GM19043 (cell line): ENCODE results near the gene NMNAT2.

Source experiments
- ATAC-seq: cut with Tn5 transposase; IDR thresholded peaks from one replicate; pipeline ENCODE4 v1.9.1; 2021; ENCODE audit warnings: low read depth; ENCODE audit not compliant: unreplicated experiment

Gene NMNAT2

DNA sequence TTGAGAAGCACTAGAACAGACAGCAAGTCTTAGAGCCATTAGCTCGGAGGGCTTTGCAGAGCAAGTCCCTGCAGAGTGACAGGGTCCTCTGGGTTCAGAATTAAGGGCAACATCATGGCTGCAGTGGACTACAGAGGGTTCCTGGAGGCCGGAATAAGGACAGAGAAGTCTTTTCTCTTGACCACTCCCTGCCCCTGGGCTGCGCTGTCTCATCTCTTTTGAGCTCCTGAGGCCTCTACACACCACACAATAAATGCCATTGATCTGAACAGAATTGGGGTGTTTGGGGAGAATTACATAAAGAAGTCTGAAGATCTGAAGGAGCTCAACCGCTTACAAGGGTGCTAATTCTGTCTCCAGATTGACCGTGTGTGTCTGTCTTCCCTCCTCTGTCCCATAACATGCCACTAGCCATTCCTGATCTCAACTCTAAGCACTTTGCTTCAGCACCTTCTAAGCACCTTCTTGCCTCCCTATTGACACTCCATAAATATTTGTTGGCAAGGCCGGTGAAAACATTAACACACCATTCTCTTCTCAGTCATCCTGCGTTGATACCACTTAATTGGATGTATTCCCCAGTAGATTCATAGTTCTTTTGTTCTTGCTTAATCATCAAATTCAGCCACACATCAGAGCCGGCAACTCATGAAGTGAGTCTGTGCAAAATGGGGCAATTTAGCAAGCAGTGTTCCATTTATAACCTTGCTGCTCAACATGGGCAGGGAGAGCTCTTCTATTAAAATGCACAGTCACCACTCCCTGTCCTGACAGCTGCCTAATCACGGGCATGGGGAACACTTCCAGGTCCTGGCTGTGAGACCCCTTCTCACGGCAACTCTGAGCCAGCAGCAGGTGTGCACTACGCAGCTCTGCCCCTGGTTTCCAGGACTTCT, 49.7 kb downstream of the NMNAT2 start:
- ATAC-seq: no peak

DNA sequence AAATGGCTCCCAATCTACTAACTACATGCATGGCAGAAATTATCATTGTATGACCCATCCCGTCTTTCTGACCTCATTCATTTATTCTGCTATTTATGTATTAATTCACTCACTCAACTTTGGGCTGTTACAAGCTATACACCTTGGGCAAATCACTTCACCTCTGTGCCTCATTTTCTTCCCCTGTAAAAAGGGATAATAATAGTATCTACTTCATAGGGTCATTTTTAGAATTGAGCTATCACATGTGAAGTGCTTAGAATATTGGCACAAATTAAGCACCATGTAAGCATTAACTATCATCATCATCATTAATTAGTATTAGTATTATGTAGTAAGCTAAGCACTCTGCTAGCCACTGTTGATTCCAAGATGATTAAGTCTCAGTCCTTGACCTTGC, 52.1 kb downstream of the NMNAT2 start:
- ATAC-seq: no peak

DNA sequence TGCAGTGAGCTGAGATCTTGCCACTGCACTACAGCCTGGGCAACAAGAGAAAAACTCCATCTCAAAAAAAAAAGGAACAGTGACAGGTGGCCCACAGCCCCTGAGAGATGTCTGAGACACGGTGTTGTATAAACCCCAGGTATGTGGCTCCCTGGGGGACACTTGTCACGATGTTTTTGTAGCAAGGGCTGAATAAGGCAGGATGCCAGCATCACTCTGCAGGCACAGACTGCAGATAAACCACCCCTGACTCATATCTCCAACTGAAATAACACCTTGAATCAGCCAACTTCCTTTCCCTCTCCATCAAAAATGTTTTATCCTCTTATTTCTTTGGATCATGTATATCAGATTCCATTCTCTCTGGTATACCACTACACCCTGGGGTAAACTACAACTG, 52.5 kb downstream of the NMNAT2 start:
- no peak for ATAC-seq

DNA sequence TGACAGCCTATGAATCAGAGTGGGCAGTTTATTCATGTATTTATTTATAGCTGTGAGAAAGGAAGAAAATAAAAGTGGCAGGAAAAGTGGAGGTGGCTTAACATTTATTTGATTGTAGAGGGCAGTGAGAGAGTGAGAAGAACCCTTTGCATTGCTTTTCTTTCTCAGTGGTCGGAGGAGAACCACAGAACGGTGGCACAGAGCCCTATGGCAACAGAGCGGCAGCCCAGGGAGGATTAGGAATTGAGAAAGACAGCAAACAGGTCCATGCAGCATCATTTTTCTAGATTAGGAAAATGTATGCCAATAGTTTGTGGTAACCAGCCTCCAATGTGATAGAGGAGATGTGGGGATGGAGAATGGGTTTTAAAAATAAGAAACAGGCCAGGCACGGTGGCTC, 53.1 kb downstream of the NMNAT2 start:
- ATAC-seq: no peak

DNA sequence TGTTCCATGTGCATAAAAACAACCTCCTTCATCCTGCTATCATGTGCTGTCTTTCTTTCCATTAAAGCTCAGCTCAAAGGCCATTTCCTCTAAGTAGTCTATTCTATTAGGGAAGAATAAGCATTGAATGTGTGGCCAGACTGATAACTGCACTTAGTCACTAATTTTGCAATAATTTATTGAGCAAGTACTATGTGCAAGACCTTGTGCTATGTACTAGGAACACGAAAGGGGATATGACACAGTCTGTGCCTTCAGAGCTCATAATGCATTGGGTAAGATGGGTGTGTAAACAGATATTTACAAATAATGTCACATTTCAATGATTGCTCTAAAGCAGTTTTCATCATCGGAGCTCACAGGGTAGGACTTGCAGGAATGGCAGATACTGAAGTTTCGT, 54.2 kb downstream of the NMNAT2 start:
- no peak for ATAC-seq

DNA sequence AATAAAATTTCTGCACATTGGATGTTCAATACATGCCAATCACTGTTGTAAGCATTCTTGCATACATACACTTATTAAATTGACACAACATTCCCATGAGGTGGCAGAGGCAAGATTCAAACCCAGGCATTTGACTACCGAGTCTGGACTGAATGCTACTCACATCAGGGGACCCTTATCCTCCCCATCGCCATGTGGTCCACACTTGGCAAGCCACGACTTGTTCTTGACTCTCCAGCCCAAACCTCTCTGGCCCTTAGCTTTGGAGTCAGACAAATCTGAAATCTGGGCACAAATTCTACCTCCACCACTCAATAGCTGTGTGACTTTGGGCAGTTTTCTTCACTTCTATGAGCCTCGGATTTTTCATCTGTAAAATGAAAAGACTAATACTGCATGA, 57.1 kb downstream of the NMNAT2 start:
- ATAC-seq: no peak

DNA sequence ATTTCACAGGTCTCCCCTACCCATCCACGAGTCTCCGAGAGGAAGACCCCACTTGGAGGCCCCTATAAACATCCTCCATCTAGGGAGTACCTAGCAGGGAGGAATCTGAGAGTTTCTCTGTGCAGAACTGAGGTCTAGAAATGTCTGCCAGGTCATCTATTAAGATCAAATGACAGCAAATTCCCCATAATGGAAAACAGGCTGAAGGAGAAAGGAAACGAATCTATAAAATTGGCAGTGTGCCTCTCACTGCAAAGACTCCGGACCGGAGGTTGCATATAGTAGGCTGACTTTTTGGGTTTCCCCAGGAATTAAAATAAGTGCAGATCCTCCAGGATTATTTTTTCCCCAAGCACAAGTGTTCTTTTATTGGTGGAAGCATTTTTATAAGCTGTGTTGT, 57.7 kb downstream of the NMNAT2 start:
- ATAC-seq: no peak

DNA sequence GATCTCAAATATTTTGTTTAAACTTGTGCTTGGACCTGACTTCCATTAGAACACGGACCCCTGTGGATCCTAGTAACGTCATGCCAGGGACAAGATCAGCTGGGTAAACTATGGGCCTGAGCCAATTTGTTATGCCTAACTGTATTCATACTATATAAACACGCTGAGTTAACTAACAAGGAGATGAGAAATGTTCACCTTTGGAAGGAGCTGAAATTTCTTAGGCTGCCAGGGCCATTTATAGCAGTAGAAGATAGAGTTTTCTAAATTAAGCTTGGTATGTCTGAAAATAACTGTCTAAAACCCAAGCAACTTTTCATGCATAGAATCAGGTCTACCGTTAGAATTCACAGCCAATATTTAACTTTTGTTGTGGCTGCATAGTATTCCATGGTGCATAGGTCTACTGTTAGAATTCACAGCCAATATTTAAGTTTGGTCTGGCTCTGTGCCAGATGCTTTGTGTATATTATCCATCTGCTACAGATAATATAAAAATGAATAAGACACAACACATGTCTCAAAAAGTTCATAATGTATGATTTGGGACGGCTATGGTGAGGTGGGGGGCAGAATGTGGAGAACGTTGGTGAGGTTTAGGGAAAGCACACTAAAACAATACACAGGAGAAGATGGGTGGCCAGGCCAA, 61.5 kb downstream of the NMNAT2 start:
- no peak for ATAC-seq

DNA sequence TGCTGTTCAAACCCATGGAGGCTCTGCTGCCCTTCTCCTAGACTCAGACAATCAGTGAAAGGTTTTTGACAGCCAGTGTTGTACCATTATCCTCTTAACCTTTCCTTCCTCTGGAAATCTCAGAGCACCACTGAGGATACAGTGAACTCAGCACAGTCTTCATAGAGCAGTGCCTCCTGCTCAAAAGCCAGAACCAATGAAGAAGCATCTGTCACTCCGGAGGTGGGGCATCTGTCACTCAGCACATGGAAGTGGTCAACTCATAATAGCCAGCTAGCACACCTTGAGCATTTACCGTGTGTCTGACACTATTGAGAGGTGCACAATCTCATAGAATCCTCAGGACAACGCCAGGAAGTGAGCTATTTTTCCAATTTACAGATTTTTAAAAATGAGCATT, 62.4 kb downstream of the NMNAT2 start:
- no peak for ATAC-seq

DNA sequence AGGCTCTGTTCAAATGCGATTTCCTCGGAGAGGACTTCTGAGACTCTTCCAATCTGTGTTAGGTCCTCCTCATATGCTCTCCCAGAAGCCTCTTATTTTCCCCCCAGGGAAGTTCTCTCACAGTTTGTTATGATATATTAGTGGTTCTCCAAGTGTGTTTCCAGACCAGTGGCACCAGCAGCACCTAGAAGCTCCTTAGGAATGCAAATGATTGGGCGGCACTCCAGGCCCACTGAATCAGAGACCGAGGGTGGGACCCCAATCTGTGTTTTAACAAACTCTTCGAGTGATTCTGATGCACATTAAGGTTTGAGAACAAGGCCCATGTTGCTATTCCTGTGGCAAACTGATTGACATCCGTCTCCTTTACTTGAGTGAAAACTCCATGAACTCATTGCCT, 63.0 kb downstream of the NMNAT2 start:
- no peak for ATAC-seq

DNA sequence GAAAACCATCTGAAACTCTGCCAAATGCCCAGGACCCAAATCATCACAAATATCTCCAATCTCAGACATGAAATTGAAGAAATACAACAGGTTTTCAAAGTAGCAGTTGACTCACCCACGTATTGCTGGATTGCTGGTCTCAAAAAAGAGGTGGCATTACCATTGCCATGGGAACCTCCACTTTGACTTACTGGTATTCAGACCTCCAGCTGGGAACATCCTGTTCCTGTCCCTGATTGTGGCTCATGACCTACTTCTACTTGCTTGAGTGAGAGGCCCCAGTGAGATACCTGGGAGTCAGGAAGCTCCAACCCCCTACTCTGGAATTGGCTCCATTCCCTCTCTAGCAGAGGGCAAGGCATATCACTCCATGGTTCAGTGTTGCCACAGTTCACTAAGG, 64.6 kb downstream of the NMNAT2 start:
- no peak for ATAC-seq

DNA sequence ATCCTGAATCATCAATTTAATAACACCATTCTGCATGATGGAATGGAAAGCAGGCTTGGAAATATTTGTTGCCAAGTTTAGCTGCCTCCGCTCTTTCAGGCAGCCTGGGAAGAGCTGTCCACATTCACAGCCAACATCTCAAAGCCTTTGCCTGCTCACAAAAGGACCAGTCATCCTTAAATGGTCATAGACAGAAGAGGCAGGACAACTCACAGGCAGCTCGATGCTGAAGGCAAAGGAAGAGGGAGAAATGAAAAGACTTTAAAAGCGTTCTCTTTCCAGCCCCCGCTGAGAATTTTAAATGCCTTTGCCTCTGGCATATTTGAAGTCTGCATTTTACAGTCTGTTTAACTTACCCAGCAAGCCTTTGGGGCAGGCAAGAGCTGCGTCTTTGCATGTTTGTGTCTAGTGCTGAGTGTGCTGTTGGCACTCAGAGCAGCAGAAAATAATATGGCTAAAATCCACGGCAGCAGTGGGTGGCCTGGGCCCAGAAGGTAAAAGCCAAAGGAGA, 68.9 kb downstream of the NMNAT2 start:
- no peak for ATAC-seq

DNA sequence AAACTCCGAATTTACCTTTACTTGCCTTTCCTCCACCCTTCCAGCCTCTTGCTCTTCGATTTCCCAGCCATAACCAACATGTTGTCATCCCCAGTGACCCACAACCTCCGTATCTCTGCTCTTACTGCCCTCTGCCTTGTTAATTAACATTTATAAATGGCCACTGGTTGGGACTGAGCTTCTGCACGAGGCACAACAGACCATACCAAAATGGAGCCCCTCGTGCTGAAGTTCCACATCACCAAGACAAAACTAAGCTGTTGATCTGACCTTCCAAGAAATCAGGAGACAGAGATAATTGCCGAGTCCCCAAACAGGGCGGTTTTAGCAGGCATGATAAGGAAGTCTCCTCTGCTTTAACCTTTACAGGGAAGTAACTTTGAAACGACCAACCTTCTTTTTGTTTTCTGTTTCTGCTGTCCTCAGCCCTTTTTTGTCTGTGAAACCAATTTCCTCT, 71.9 kb downstream of the NMNAT2 start:
- no peak for ATAC-seq

DNA sequence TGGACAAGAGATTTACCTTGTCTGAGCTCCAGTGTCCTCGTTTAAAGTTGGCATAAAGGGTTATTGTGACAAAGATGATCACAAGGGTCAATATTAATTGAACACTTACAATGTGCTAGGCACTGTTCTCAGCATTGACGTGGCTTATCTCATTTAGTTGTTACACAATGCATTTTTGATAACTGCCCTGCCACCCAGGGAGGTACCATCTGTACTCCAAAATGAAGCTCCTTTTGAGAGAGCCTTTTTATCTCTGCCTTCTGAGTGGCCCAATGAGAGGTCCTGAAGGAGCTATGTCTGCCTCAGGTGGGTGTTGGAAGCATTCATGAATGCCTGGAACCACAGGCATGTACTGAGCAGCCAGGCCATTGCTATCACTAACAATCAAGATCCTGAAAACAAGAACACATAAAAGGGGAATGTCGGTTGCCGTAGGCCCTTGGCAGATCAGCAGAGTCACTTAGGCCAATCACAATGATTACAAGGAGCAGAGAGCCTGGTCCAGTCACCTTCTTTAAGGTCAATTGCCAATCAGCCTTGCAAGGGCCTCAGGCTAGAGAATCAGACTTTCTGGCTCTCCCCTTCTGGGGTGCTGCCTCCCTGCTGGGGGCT, 78.5 kb downstream of the NMNAT2 start:
- no peak for ATAC-seq

DNA sequence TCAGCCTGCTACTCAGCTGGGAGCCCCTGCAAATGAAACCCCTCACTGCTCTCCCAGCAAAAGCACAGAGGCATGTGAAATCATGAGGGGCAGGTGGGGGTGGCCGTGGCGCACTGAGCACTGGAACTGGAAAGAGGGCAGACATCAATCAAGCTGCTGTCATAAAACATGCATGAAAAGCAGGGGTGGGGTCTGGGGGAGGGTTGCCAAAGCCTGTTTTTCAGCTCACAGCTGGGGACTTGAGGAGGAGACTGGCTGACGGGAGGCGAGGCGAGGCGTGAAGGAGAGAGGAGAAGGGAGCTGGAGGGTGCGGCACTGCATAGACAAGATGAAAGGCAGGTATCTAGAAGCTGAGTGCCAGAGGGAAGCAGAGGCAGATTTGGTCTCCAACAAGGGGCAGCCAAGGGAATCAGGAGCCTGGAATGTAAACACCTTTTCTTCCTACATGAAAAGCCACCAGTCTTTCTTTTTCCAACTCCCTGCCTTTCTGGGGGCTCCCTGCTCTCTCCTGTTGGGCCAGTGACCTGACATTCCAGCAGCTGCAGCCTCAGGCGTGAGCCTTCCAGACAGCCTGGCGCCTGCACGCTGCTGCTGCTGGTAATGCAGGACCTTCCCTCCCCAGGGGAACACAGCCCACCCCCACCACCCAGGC, 87.0 kb downstream of the NMNAT2 start:
- ATAC-seq: no peak

DNA sequence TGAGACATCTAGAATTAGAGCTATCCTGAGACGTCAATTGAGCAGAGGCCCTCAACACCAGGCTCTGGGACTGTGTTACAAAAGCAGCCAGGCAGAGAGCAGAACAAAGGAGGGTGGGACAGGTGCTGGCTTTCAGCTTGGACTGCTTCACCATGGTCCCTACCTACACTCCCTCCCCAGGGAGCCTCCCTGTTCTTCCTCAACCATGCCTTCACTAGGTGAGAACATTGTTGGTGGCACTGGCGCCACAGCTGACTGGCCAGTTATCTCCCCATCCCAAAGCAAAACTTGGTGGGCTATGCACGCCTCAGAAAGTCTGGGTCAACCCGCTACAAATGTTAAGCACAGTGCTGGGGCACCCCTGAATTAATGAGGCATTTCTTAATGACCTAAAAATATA, 87.8 kb downstream of the NMNAT2 start:
- ATAC-seq: no peak

DNA sequence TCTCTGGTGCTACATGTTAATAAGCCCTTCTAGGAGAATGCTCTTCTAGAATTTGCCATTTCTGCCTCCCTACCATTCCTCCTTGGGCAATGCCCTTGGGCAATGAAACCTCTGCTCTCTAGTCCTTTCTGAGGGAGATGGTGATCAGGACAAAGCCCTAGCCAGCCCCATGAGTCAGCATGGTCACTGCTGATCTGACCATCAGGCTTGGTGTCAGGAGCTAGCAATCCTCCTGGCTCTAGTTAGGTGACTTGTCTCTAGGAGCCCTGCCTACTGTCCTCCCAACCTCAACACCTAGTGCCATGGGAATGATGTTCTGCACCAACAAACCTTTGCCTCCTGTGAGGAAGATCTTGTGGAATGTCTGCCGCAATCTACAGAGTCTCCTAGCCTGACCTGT, 89.8 kb downstream of the NMNAT2 start:
- no peak for ATAC-seq

DNA sequence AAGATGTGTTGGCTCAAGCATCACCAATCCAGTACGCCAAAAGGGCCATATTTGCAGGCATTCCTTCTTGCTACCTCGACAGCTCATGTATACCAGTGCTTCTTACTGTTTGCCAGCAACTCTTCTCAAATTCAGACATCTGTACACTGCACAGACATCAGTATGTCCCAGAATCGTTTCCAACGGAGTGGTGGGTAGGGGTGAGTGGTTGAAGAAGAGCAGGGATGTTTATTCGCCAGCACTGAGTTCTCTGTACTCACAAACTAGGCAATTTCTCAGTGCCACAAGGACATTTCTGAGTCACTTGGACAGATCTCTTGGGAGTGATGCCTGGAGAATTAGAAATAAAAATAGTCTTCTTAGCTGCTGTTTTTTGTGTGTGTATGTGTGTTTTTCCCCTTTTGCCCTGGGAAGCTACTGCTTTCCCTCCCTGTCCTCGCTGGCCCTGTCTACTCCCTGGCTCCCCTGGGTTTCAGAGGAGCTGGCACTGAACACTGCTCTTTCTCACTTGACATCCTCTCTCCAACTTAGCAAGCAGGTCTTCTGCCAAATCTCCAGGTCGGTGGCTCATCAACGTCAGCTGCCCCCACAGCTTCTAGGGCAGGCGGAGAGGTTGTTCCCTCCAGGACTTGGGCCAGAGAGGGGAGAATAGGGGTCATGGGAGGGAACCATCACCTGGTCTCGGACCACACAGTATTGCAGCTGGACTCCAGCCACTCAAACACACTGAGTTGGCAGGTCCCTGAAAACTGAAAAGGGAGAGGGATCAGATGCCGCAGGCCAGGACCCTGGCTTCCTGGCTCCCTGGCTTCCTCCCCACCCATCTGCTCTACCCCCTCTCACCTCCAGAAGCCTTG, 90.5 kb downstream of the NMNAT2 start:
- no peak for ATAC-seq

DNA sequence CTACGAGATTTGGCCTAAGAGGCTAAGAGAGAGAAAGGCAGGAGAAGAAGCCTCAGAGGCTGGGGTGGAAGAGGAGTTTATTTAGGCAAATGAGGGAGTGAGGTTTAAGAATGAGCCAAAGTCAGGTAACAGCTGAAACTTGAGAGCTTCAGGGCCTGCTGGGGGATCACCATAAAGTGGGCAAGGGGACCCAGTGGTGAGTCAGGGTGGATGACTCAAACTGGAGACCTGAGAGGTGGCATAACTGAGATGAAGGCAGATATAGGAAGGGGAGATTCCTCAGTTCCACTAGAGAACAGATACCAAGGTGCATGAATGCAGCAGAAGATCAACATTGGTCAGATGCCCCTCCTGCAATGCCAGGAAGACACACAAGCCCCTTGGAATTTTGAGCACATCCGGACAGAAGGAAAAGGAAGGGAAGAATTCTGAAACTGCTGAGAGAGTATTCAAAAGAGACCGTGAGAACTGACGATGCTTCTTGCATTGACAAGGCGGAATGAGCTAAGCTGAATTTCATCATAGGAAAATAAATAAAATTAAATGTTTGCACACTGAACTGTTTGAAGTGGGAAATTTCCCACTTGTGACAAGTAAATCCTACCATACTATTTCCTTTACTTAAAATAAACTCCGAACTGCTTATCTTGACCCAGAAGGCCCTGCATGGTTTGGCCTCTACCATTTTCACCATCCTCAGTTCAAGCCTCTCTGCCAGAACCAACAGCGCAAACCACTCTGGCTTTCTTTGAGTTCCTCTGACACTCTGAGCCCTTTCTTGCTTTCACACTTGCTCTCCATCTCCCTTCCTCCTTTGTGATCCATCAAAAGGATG, 94.1 kb downstream of the NMNAT2 start:
- no peak for ATAC-seq
